ENCODE results near the gene SNRPA1.

- TF ChIP-seq CTCF (IDR thresholded peaks at IDR 0.05) (no peak), POLR2A (IDR thresholded peaks at IDR 0.05) (no peak)
These were observed 11.4 kb upstream of the SNRPA1 start for GRCh38 chr15:101306341-101307047.
